Measurements from ENCODE around the gene FBXL19.

- no peak for TF ChIP-seq RCOR1 (IDR thresholded peaks at IDR 0.05; ENCODE audit: borderline replicate concordance in 1 of 2, low read depth in 2 of 2, low read length in 2 of 2)
- TF ChIP-seq ZNF384 (IDR thresholded peaks at IDR 0.05; ENCODE audit: low read depth, low read length) = no peak
- TF ChIP-seq CBX8 (IDR thresholded peaks at IDR 0.05; ENCODE audit: borderline replicate concordance, extremely low read depth, low read depth, low read length, poor library complexity, severe bottlenecking) = no peak
- no peak for TF ChIP-seq RAD21 (CRISPR knock-in tag; conservative IDR thresholded peaks at IDR 0.05 in 1 of 2, IDR thresholded peaks at IDR 0.05 in 1 of 2)
- no peak for TF ChIP-seq GABPA (tag; conservative IDR thresholded peaks at IDR 0.05; ENCODE audit: low read depth)
- no peak for TF ChIP-seq SPI1 (IDR thresholded peaks at IDR 0.05; ENCODE audit: borderline replicate concordance, low read depth, low read length)
These were observed 5.8 kb downstream of the FBXL19 start for GRCh38 chr16:30929167-30929566.

All from K562 (cell line).